ENCODE data around the gene PACSIN3.

- TF ChIP-seq POLR2A (IDR thresholded peaks at IDR 0.05; ENCODE audit: low read length), result no peak
- TF ChIP-seq GATA1 (IDR thresholded peaks at IDR 0.05; ENCODE audit: low read depth, low read length), result no peak
Measured at GRCh38 chr11:47171061-47171838, 15.0 kb downstream of the PACSIN3 start.

Data from erythroblast (primary cell).